BJ (cell line): ENCODE measurements around the gene C6orf15. TPM values are rescaled to one million over a fixed set of nuclear protein-coding genes. Genes with fewer than 3 reads are reported as not detected.

Experiments used
- CTCF ChIA-PET: fragments of 350-600 bp; formaldehyde crosslinking; extraction: SDS; loops from one replicate; lab custom pipeline; 2021; ENCODE audit warnings: antibody characterized with exemption, inconsistent platforms; lab: Yijun Ruan, JAX
- POLR2A ChIA-PET: fragments of 300-600 bp; sonication (Branson Sonifier 250); formaldehyde crosslinking; extraction: SDS; loops from one replicate; lab custom pipeline; 2021; ENCODE audit warnings: antibody characterized with exemption; lab: Charles Lee
- DNase-seq: peaks from one replicate; pipeline ENCODE4 v3.0.0-alpha.2; 2011; ENCODE audit warnings: low read depth
- H3K27me3 ChIP-seq: 2 replicates; pipeline ENCODE4 v1.6.0; 2011; ENCODE audit warnings: low read length; ENCODE audit not compliant: control insufficient read depth, insufficient read depth
- H3K36me3 ChIP-seq: 2 replicates; pipeline ENCODE4 v1.5.1; 2011; ENCODE audit warnings: low read length; ENCODE audit not compliant: control insufficient read depth, insufficient read depth
- H3K4me3 ChIP-seq: 2 replicates; pipeline ENCODE4 v1.5.1; 2011; ENCODE audit warnings: low read depth, mild to moderate bottlenecking, control low read depth, low read length
- CTCF ChIP-seq: IDR thresholded peaks from 2 replicates; pipeline ENCODE4 v1.5.1; 2011; ENCODE audit warnings: low read depth, mild to moderate bottlenecking, control low read depth, inconsistent platforms, low read length, moderate library complexity; ENCODE audit not compliant: insufficient read depth
- polyA plus RNA-seq: library from polyadenylated mRNA; depleted of rRNA; stranded (reverse); fragments of >200 nt; gene quantifications from 2 replicates; pipeline ENCODE4 v1.2.3, GENCODE V29; 2011

The C6orf15 gene
- polyA plus RNA-seq, 1 experiment, result not detected

GRCh38 chr6:31126396-31127175, 14.2 kb upstream of the C6orf15 start:
- TF ChIP-seq CTCF, result no peak
- DNase-seq, result no peak
- Histone ChIP-seq H3K4me3 (no peak overlapping the region), H3K27me3 (no peaks in the 10 kb centered on the region; the same call in 1 of the 2 replicates), H3K36me3 (no peaks in the 10 kb centered on the region)
- POLR2A ChIA-PET, result no interaction called here
- CTCF ChIA-PET, result interaction anchor here (0.6 to 4.3 kb wide), 15 partner anchors 8 to 673 kb away, joined by 3 to 30 read pairs (median 6); partner anchors contain the start of genes PSORS1C1, PSORS1C2 and TCF19

- Histone ChIP-seq H3K36me3 (no peaks in the 10 kb centered on the region), H3K27me3 (no peaks in the 10 kb centered on the region; the same call in 1 of the 2 replicates), H3K4me3 (no peak overlapping the region)
- no peak for DNase-seq
- POLR2A ChIA-PET, result no interaction called here
- no peak for TF ChIP-seq CTCF
- CTCF ChIA-PET, result interaction anchor here (0.8 to 4.3 kb wide), 11 partner anchors 10 to 672 kb away, joined by 3 to 30 read pairs (median 10); partner anchors contain the start of genes PSORS1C1 and PSORS1C2
Observed at GRCh38 chr6:31125586-31126363, 13.4 kb upstream of the C6orf15 start.

- ChIA-PET CTCF (interaction anchor here (2.0 to 4.3 kb wide), 4 partner anchors 10 to 67 kb away, joined by 8 to 30 read pairs (median 13); partner anchors contain the start of gene PSORS1C1), POLR2A (interaction anchor here (0.5 kb wide), 1 partner anchor 510 kb away, joined by 6 read pairs; no protein-coding TSS in a partner anchor)
- H3K4me3 ChIP-seq, result no peak overlapping the region
- H3K27me3 ChIP-seq, result no peaks in the 10 kb centered on the region; the same call in 1 of the 2 replicates
- no peak for DNase-seq
- no peak for TF ChIP-seq CTCF
- H3K36me3 ChIP-seq, result no peaks in the 10 kb centered on the region
Observed at GRCh38 chr6:31125162-31125561, 12.8 kb upstream of the C6orf15 start.

- CTCF ChIA-PET, result interaction anchor here (0.6 to 1.8 kb wide), 3 partner anchors 36 to 640 kb away, joined by 4 to 7 read pairs (median 4); no protein-coding TSS in a partner anchor
- H3K27me3 ChIP-seq, result no peaks in the 10 kb centered on the region
- H3K36me3 ChIP-seq, result no peaks in the 10 kb centered on the region; the same call in 1 of the 2 replicates
- POLR2A ChIA-PET, result no interaction called here
- no peak overlapping the region for H3K4me3 ChIP-seq
- no peak for DNase-seq
- no peak for TF ChIP-seq CTCF
Observed at GRCh38 chr6:31122791-31123706, 10.7 kb upstream of the C6orf15 start.
